A549 (cell line): ENCODE measurements around the gene PFAS.

Source experiments
- CHD4 ChIP-seq: fragments of 200-600 bp; sonication (generic); IDR thresholded peaks from 2 replicates; pipeline ENCODE4 v1.6.1; 2016; ENCODE audit warnings: antibody characterized with exemption, mild to moderate bottlenecking, borderline replicate concordance
- CTCF ChIP-seq: fragments of >200 bp; sonication (Bioruptor Twin); formaldehyde crosslinking; IDR thresholded peaks from 3 replicates; pipeline ENCODE4 v1.5.1; 2016
- MAX ChIP-seq: IDR thresholded peaks from 2 replicates; pipeline ENCODE4 v1.6.1; 2012
- MYC ChIP-seq: IDR thresholded peaks from 2 replicates; pipeline ENCODE4 v1.6.1; 2012; ENCODE audit warnings: mild to moderate bottlenecking, inconsistent platforms, low read length, improper control_type of control experiment, borderline replicate concordance
- PHF8 ChIP-seq: fragments of 200-600 bp; sonication (generic); IDR thresholded peaks from 2 replicates; pipeline ENCODE4 v1.6.1; 2016; ENCODE audit warnings: low read depth, mild to moderate bottlenecking, antibody characterized with exemption, moderate library complexity, borderline replicate concordance
- POLR2A ChIP-seq: IDR thresholded peaks from 2 replicates; pipeline ENCODE4 v1.6.1; 2012; ENCODE audit warnings: mild to moderate bottlenecking, low read length
- REST ChIP-seq: fragments of 200-600 bp; sonication (generic); IDR thresholded peaks from 2 replicates; pipeline ENCODE4 v1.6.1; 2016; ENCODE audit warnings: antibody characterized with exemption, mild to moderate bottlenecking, moderate library complexity
- RFX5 ChIP-seq: fragments of 450-650 bp; IDR thresholded peaks from 2 replicates; pipeline ENCODE4 v1.7.1; 2014; ENCODE audit warnings: antibody characterized with exemption, mild to moderate bottlenecking, moderate library complexity
- SREBF2 ChIP-seq: fragments of 450-650 bp; IDR thresholded peaks from 2 replicates; pipeline ENCODE4 v1.6.1; 2014; ENCODE audit warnings: mild to moderate bottlenecking, moderate library complexity
- TF ChIP-seq, protein P1 (sequence below): IDR thresholded peaks from 2 replicates; pipeline ENCODE4 v1.6.1; 2012

DNA sequence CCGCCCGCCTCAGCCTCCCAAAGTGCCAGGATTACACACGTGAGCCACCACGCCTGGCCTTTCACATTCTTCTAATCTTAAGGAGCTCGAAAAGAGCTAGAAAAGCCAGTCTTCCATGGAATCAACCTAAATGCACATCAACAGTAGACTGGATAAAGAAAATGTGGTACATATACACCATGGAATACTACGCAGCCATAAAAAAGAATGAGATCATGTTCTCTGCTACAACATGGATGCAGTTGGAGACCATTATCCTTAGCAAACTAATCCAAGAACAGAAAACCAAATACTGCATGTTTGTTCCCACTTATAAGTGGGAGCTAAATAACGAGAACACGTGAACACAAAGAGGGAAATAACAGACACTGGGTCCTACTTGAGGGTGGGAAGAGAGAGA, 4.3 kb upstream of the PFAS start:
- TF ChIP-seq, protein P1, sequence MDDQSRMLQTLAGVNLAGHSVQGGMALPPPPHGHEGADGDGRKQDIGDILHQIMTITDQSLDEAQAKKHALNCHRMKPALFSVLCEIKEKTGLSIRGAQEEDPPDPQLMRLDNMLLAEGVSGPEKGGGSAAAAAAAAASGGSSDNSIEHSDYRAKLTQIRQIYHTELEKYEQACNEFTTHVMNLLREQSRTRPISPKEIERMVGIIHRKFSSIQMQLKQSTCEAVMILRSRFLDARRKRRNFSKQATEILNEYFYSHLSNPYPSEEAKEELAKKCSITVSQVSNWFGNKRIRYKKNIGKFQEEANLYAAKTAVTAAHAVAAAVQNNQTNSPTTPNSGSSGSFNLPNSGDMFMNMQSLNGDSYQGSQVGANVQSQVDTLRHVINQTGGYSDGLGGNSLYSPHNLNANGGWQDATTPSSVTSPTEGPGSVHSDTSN = no peak
- TF ChIP-seq CHD4 (no peak), REST (no peak), RFX5 (no peak), MAX (no peak), CTCF (no peak), PHF8 (no peak), SREBF2 (no peak), POLR2A (no peak), MYC (no peak)
